ENCODE measurements around the gene NID2. TPM values are rescaled to one million over a fixed set of nuclear protein-coding genes. Genes with fewer than 3 reads are reported as not detected.

The NID2 gene
- total RNA-seq, result 93.7 and 181 TPM in 2 replicates
- 394 and 2,513 TPM in 2 replicates for polyA plus RNA-seq
- 225 and 1,654 TPM in 2 replicates for polyA plus RNA-seq (2012)
- polyA minus RNA-seq (ENCODE audit: low replicate concordance), result 553 and 3,045 TPM in 2 replicates

GRCh38 chr14:52068615-52069306 lies at the start of gene NID2:
NID2 (minus strand) TSS chr14:52069059; CDS start chr14:52068994, 65 bp downstream.
- Histone ChIP-seq H3K79me2 (ENCODE audit: control insufficient read depth, insufficient read depth, low read length) (peaks cover 49% of the 10 kb centered on the region), H3K27ac (ENCODE audit: insufficient read depth, low read length) (peak within 1 kb of the TSS; percentile 80)

GRCh38 chr14:52117111-52117832 lies 48.4 kb upstream of the NID2 start:
- Histone ChIP-seq H3K27ac (ENCODE audit: insufficient read depth, low read length) (peak overlapping the region; percentile 77), H3K4me2 (ENCODE audit: extremely low read depth, insufficient read depth, low read length) (peak overlapping the region; percentile 62), H3K4me3 (replicated peaks in 1 of 4; ENCODE audit: control extremely low read depth in 1 of 4, insufficient read depth in 1 of 4, low read depth in 3 of 4, low read length in 4 of 4) (no peak overlapping the region), H2AFZ (ENCODE audit: low read length) (no peak overlapping the region), H3K27me3 (ENCODE audit: control insufficient read depth, insufficient read depth, low read length) (no peaks in the 10 kb centered on the region), H3K36me3 (ENCODE audit: control insufficient read depth, insufficient read depth, low read length) (no peaks in the 10 kb centered on the region), H3K9me3 (ENCODE audit: control insufficient read depth, insufficient read depth, low read depth, low read length) (no peaks in the 10 kb centered on the region), H3K9ac (ENCODE audit: insufficient read depth, low read length) (peak overlapping the region; percentile 28), H3K4me1 (ENCODE audit: control insufficient read depth, extremely low read depth, insufficient read depth, low read length) (peaks cover 26% of the 10 kb centered on the region), H3K79me2 (ENCODE audit: control insufficient read depth, insufficient read depth, low read length) (no peaks in the 10 kb centered on the region), H4K20me1 (ENCODE audit: control insufficient read depth, extremely low read depth, insufficient read depth, low read length) (no peaks in the 10 kb centered on the region)
- peak in 1 of 2 donors; percentile 57 for DNase-seq (ENCODE audit: low read depth in 2 of 2)
- no peak for TF ChIP-seq CTCF (conservative IDR thresholded peaks at IDR 0.05 in 1 of 2, IDR thresholded peaks at IDR 0.05 in 1 of 2; ENCODE audit: low read depth in 1 of 2, low read length in 2 of 2)

More at GRCh38 chr14:52068615-52069306, at the start of gene NID2:
- DNase-seq (ENCODE audit: low read depth in 2 of 2), result peak; percentile 88 to 97
- Histone ChIP-seq H3K27me3 (ENCODE audit: control insufficient read depth, insufficient read depth, low read length) (no peaks in the 10 kb centered on the region), H3K4me1 (ENCODE audit: control insufficient read depth, extremely low read depth, insufficient read depth, low read length) (peaks cover 28% of the 10 kb centered on the region), H3K4me2 (ENCODE audit: extremely low read depth, insufficient read depth, low read length) (peak within 1 kb of the TSS; percentile 92), H4K20me1 (ENCODE audit: control insufficient read depth, extremely low read depth, insufficient read depth, low read length) (no peaks in the 10 kb centered on the region), H2AFZ (ENCODE audit: low read length) (peak within 1 kb of the TSS; percentile 43), H3K9me3 (ENCODE audit: control insufficient read depth, insufficient read depth, low read depth, low read length) (no peaks in the 10 kb centered on the region), H3K9ac (ENCODE audit: insufficient read depth, low read length) (peak within 1 kb of the TSS; percentile 87), H3K4me3 (replicated peaks in 1 of 4; ENCODE audit: control extremely low read depth in 1 of 4, insufficient read depth in 1 of 4, low read depth in 3 of 4, low read length in 4 of 4) (peak within 1 kb of the TSS; percentile 81 to 98 (median 91)), H3K36me3 (ENCODE audit: control insufficient read depth, insufficient read depth, low read length) (peaks cover 7% of the 10 kb centered on the region)
- TF ChIP-seq CTCF (conservative IDR thresholded peaks at IDR 0.05 in 1 of 2, IDR thresholded peaks at IDR 0.05 in 1 of 2; ENCODE audit: low read depth in 1 of 2, low read length in 2 of 2) (no peak), EZH2 (IDR thresholded peaks at IDR 0.05; ENCODE audit: low read length, missing control alignments) (no peak)

- TF ChIP-seq CTCF (conservative IDR thresholded peaks at IDR 0.05 in 1 of 2, IDR thresholded peaks at IDR 0.05 in 1 of 2; ENCODE audit: low read depth in 1 of 2, low read length in 2 of 2) (no peak), EZH2 (IDR thresholded peaks at IDR 0.05; ENCODE audit: low read length, missing control alignments) (no peak)
- H4K20me1 ChIP-seq (ENCODE audit: control insufficient read depth, extremely low read depth, insufficient read depth, low read length), result no peaks in the 10 kb centered on the region
- no peaks in the 10 kb centered on the region for H3K36me3 ChIP-seq (ENCODE audit: control insufficient read depth, insufficient read depth, low read length)
- H3K4me3 ChIP-seq (replicated peaks in 1 of 4; ENCODE audit: control extremely low read depth in 1 of 4, insufficient read depth in 1 of 4, low read depth in 3 of 4, low read length in 4 of 4), result no peak overlapping the region
- no peak for DNase-seq (ENCODE audit: low read depth in 2 of 2)
- H3K4me2 ChIP-seq (ENCODE audit: extremely low read depth, insufficient read depth, low read length), result no peak overlapping the region
- no peaks in the 10 kb centered on the region for H3K79me2 ChIP-seq (ENCODE audit: control insufficient read depth, insufficient read depth, low read length)
- H3K9me3 ChIP-seq (ENCODE audit: control insufficient read depth, insufficient read depth, low read depth, low read length), result no peaks in the 10 kb centered on the region
- H3K27ac ChIP-seq (ENCODE audit: insufficient read depth, low read length), result peak overlapping the region; percentile 50
- peaks cover 34% of the 10 kb centered on the region for H3K4me1 ChIP-seq (ENCODE audit: control insufficient read depth, extremely low read depth, insufficient read depth, low read length)
- no peak overlapping the region for H3K9ac ChIP-seq (ENCODE audit: insufficient read depth, low read length)
- H2AFZ ChIP-seq (ENCODE audit: low read length), result no peak overlapping the region
- H3K27me3 ChIP-seq (ENCODE audit: control insufficient read depth, insufficient read depth, low read length), result no peaks in the 10 kb centered on the region
Measured at GRCh38 chr14:52115286-52115685, 46.4 kb upstream of the NID2 start.
